Hematopoietic multipotent progenitor cell treated with erythropoietin and hydrocortisone succinate and interleukin-3 and kit ligand, for 15 days (in vitro differentiated cells): ENCODE results near the gene ZNF567.
"Not testable (repeated sequence)": the region's sequence is repeated elsewhere in the genome, so short reads cannot be mapped to it uniquely, and the experiment has no call there.

Experiments used
- DNase-seq: peaks from one replicate; pipeline ENCODE4 v3.0.0-alpha.2; 2015; ENCODE audit warnings: low spot score

ZNF567 gene

DNA sequence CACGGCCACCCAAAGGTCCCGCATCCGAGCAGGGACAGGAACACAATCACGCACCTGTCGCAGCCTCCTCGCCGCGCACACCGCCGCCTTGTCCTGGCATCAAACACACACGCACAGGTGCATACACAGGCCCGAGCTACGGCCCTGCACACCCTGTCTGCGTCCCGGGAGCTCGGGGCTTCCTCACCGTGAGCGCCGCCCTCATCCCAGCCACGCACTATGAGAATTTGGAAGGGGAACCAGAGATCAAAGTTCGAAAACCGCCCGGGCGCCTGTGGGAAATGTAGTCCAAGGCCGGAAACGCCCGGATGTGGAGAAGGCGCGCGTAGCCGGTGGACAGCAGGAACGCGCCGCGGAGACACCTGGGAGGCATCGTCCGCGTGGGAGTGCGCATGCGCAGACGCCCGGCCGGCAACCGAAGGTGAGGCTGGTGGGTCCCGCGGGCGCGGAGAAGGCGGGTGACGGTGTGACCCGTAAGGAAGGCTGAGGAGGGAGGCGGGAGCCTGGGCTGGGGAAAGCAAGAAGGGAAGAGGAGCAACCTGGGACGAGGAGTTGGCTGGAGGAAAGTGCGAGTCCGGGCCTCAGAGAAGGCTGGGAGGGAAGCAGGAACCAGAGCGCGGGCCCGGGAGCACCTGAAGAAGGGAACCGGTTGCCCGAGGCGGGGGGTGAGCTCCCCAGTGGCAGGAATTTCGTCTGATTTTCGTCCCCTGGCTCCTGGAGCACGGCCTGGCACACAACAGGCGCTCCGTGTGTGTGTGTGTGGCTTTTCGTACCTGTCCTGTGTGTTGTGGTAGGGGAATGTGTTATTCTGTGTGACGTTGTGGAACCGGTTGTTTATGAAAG is at the start of gene ZNF567:
ZNF567 (plus strand) TSS at position 399 of the 843 bp plus-strand sequence. CDS start 7,256 bp downstream, outside the sequence.
- peak; percentile 94 for DNase-seq

DNA sequence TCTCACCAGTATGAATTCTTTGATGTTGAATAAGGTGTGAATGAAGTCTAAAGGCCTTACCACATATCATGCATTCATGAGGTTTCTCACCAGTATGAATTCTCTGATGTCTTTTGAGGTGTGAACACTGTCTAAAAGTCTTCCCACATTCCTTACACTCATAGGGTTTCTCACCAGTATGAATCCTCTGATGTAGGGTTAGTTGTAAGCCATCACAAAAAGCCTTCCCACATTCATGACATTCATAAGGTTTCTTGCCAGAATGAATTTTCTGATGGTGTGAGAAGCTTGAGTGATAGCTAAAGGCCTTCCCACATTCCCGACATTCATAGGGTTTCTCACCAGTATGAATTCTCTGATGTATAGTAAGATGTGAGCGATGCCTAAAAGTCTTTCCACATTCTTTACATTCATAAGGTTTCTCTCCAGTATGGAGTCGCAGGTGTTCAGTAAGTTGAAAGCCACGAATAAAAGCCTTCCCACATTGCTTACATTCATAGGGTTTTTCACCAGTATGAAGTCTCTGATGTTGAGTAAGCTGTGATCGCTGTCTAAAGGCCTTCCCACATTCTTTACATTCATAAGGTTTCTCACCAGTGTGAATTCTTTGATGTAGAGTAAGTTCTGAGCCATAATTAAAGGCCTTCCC is 48.4 kb upstream of the ZNF567 start:
- DNase-seq: no peak

DNA sequence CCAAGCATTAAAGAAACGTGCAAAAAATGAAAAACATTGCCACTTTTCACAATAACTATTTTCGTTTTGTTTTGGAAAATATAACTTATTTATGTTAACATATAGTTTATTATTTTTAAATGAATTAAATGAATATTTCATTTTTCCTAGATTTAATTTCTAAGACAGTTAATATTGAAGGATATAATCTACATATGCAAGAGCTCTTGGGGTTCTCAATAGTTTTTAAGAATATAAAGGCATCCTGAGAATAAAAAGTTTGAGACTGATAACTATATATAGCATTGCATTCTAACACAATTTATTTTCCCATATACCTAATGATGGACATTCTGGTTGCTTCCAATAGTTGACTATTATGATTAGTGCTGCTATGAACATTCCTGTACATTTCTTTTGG is 40.7 kb upstream of the ZNF567 start:
- no peak for DNase-seq

DNA sequence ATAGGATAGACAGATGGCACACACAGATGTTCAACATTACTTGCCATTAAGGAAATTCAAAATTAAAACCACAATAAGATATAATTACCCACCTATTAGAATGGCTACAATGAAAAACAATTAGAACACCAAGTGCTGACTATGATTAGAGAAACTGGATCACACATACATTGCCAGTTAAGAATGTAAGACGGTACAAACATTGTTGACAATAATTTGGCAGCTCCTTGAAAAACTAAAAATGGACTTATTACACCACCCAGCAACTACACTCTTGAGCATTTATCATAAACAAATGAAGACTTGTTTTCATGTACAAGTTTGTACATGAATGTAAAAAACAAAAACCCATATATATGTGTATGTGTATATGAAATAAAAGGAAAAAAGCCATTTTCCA is 34.5 kb upstream of the ZNF567 start:
- DNase-seq: no peak

DNA sequence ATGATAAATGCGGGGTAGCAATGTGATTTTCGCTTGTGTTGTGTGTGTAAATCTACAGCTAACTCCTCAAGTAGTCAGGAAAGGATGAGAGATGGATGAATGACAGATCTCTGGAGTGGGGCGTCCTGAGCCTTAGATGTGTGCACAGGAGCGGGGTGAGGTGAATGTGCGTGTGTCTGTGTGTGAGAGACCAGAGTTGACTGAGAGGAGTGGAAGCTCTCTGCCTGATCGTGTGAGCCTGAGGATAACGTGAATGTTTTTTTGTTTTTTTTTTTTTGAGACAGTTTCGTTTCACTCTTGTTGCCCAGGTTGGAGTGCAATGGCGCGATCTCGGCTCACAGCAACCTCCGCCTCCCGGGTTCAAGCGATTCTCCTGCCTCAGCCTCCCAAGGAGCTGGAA is 21.6 kb upstream of the ZNF567 start:
- no peak for DNase-seq

DNA sequence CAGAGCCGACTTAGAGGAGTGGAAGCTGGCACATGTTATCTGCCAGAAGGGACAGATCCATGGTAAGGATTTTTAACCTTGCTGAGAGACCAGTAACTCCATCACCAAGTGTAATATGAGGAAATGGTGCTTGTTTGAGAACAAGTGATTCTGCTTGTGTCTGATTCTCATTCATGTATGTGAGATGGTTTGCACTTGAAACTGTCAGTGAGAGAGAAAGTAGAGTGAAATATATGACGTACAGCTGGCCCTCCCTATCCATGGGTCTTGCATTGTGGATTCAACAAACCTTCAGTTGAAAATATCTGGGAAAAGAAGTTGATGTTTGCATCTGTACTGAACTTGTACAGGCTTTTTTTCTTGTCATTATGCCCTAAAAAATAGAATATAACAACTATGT is 18.8 kb upstream of the ZNF567 start:
- no peak for DNase-seq

DNA sequence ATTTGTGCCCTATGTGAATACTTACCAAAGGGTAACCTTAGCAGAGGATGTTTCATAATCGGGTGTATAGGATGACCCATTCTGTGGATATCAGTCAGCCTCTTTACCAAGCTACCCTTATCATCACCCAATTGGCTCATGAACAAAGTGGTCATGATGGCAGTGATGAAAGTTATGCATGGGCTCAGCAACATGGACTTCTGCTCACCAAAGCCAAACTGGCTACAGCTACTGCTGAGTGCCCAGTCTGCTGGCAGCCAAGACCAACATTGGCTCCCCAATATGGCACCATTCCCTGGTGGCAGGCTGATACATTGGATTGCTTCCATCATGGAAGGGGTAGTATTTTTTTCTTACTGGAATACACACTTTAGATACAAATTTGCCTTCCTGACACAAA is 15.0 kb upstream of the ZNF567 start:
- no peak for DNase-seq

DNA sequence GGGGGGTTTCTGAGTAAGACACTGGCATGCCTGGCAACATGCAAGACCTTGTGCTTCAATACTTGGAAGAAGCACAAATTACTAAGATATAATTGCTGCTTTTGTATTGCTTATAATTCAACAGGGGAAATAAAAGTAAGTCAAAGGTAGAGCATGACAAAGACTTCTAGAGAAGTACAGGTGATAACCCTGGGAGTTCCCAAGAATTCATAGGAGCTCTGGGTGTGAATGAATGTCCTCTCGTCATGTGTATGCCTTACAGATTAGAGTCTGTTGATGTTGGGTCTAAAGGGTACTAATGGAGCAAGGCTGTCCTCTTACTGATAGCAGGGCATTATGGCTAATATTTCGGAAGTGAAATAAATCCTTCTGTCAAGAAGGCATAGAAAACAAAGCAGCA is 13.2 kb upstream of the ZNF567 start:
- no peak for DNase-seq

DNA sequence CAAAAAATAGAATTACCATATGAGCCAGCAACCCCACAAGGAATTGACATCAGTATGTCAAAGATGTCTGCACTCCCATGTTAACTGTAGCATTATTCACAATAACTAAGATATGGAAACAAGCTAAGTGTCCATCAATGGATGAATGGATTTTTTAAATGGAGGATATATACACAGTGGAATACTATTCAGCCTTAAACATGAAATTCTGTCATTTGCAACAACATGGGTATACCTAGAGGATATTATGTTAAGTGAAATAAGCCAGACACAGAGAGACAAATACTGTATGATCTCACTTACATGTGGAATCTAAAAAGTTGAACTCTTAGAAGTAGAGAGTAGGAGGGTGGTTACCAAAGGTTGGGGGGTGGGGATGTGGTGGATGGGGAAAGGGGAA is 8.0 kb upstream of the ZNF567 start:
- no peak for DNase-seq

DNA sequence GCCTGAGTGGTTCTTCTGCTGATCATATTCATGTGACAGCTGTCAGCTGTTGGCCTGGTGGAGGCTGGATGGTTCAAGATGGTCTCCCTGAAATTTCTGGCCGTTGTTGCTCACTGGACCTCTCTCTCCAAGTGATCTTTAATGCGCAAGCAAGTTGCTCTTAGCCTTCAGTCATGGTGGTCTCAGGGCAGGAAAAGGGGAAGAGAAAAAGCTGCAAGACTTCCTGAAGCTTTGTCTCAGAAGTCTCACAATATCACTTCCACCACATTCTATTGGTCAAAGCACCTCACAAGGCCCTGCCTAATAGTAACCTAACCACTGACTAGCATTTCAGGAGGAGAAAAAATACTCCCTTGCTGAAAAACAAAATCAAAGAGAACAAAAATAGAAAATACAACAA is 1.6 kb upstream of the ZNF567 start:
- no peak for DNase-seq

DNA sequence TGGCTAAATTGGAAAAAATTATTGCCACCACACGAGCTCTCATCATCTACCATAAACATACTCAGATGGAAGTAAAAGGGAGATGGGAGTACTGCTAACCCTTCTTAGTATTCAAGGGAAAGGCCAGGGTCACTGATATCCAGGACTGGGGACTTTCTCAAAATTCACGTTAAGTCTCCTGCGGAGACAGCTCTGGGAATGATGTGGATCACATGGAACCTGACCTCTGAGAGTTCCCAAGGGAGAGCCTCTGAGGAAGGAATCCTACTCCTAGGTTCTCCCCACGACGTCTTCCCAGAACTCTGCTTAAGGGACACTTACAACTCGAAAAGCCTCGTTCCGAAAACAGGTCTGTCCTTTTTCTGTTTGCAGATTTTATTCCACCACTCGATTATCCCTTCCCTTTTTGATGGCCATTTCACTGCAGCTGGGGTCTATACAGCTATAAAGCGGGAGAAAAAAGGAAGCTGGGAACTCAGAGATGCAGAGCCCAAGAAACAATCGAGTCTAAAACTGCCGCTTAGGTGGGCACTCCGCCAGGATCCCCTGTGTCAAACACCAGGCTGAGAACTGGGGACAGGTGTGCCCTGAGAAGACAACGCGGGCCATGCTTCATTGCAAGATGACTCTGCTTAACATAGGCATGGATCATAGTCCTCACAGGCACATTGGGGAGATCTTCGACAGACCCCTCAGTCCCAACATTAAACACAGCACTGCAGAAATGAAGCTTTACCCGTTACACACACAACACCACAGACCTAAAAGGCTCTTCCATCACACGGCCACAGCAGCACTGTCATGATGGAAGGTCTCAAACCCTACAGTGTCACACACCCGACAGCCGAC is 823 bp upstream of the ZNF567 start:
- DNase-seq: no peak

DNA sequence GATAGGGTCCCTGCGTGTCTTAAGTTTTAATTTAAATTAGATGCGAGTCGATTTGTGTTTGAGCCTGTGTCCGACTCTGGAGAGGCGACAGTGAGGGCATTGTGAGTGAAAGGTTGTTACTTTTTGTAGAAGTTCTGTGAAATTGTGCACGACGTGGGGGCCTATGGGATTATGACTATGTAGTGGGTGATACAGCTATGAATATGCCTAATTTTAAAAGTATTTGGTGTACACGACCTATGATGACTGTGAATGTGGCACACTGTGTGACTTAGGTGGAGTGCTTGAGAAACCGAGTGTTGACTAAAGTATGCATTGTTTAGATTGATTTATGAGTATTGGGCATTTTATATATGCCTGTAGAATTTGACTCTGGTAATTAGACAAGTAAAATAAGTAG is 646 bp downstream of the ZNF567 start:
- DNase-seq: no peak

DNA sequence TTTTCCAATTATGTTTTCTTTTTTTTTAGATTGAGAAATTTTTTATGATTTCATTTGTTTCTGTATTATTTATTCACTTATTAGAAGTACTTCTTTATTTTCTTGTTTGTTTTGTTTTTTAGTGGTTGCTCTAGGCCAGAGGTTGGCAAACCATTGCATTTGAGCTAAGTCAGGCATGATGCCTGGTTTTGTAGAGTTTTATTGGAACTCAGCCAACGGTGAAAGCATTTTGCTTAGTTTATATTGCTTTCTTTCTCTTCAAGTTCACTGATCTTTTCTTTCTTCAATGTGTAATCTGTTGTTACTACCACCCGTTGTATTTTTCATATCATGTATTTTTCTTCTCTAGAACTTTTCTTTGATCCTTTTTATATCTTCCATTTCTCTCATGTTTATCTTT is 19.7 kb downstream of the ZNF567 start:
- no peak for DNase-seq

DNA sequence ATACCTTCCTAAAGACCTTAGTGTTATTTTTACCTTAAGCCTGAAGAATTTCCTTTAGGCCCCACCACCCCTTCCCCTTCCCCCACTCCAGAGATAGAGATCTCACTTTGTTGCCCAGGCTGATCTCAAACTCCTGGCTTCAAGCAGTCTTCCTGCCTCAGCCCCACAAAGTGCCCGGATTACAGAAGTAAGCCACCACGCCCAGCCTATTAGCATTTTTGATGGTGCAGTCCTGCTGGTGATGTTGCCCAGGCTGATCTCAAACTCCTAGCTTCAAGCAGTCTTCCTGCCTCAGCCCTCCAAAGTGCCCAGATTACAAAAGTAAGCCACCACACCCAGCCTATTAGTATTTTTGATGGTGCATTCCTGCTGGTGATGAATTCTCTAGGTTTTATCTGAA is 22.0 kb downstream of the ZNF567 start:
- no peak for DNase-seq

DNA sequence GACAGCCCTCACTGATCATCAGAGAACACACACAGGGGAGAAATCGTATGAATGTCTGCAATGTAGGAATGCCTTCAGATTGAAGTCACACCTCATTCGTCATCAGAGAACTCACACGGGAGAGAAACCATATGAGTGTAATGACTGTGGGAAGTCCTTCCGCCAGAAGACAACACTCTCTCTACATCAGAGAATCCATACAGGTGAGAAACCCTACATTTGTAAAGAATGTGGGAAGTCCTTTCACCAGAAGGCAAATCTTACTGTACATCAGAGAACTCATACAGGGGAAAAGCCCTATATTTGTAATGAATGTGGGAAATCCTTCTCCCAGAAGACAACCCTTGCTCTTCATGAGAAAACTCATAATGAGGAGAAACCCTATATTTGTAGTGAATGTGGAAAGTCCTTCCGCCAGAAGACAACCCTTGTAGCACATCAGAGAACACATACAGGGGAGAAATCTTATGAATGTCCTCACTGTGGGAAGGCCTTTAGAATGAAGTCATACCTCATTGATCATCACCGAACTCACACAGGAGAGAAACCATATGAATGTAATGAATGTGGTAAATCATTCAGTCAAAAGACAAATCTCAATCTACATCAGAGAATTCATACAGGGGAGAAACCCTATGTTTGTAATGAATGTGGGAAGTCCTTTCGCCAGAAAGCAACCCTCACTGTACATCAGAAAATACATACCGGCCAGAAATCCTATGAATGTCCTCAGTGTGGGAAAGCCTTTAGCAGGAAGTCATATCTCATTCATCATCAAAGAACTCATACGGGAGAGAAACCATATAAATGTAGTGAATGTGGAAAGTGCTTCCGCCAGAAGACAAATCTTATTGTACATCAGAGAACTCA is 32.5 kb downstream of the ZNF567 start:
- no peak for DNase-seq

DNA sequence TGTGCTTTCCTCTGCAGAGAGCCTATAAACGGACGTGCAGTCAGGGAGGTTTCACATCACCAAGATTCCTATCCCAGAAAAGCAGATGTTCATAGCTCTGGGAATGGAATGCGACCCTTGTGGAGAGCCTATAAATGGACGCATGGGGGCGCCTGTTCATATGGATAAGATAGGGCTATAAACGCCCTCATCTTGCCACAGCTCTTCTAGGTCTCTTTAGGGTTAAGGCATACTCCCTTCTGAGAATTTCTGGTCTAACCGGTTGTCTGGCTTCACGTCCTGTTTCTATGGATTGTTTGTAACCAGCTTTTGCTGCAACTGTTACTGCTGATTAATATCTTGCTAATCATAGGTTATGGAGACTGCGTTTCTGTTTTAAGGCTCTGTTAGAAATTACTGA is 48.8 kb downstream of the ZNF567 start:
- DNase-seq: not testable (repeated sequence)

DNA sequence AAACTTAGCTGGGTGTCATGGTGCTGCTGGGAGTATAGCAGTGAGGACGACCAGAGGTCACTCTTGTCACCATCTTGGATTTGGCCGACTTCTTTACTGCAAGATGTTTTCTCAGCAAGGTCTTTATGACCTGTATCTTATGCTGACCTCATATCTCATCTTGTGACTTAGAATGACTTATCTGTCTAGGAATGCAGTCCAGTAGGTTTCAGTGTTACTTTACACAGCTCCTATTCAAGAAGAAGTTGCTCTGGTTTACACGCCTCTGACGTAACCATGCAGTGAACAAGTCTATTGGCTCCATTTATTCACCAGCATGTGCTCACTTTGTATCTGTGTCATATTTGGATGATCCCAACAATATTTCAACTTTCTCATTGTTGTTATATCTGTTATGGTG is 58.5 kb downstream of the ZNF567 start:
- DNase-seq: no peak

DNA sequence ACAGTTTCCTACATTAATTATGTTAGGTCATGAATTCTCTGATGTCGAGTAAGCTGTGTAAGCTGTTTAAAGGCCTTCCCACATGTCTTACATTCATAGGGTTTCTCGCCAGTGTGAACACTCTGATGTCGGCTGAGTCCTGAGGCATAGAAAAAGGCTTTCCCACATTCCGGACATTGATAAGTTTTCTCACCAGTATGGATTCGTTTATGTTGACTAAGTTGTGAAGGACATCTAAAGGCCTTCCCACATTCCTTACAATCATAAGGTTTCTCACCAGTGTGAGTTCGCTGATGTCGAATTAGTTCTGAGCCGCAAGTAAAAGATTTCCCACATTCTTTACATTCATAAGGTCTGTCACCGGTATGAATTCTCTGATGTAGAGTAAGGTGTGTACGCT is 60.3 kb downstream of the ZNF567 start:
- DNase-seq: no peak

DNA sequence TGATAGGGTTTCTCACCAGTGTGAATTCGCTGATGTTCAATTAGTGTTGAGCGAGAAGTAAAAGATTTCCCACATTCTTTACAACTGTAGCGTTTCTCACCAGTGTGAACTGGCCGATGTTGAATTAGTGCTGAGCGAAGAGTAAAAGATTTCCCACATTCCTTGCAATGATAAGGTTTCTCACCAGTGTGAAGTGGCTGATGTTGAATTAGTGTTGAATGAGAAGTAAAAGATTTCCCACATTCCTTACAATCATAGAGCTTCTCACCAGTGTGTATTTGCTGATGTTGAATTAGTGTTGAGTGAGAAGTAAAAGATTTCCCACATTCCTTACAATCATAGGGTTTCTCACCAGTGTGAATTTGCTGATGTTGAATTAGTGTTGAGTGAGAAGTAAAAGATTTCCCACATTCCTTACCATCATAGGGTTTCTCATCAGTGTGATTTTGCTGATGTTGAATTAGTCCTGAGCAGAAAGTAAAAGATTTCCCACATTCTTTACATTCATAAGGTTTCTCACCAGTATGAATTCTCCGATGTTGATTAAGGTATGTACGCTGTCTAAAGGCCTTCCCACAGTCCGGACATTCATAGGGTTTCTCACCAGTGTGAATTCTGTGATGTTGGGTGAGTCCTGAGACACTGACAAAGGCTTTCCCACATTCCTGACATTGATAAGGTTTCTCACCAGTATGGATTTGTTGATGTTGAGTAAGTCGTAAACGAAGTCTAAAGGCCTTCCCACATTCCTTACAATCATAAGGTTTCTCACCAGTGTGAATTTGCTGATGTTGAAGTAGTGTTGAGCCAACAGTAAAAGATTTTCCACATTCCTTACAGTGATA is 61.2 kb downstream of the ZNF567 start:
- no peak for DNase-seq

DNA sequence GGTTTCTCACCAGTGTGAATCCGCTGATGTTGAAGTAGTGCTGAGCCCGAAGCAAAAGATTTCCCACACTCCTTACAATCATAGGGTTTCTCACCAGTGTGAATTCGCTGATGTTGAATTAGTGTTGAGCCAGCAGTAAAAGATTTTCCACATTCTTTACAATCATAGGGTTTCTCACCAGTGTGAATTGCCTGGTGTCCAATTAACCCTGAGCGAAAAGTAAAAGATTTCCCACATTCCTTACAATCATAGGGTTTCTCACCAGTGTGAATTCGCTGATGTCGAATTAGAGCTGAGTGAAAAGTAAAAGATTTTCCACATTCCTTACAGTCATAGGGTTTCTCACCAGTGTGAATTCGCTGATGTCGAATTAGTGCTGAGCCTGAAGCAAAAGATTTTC is 62.2 kb downstream of the ZNF567 start:
- DNase-seq: not testable (repeated sequence)
